ENCODE measurements around the gene ZNF214. TPM values are rescaled to one million over a fixed set of nuclear protein-coding genes. Genes with fewer than 3 reads are reported as not detected.
"Not testable (repeated sequence)": the region's sequence is repeated elsewhere in the genome, so short reads cannot be mapped to it uniquely, and the experiment has no call there.

Gene ZNF214
- total RNA-seq, 1 donor from 2014 or later = not detected

DNA sequence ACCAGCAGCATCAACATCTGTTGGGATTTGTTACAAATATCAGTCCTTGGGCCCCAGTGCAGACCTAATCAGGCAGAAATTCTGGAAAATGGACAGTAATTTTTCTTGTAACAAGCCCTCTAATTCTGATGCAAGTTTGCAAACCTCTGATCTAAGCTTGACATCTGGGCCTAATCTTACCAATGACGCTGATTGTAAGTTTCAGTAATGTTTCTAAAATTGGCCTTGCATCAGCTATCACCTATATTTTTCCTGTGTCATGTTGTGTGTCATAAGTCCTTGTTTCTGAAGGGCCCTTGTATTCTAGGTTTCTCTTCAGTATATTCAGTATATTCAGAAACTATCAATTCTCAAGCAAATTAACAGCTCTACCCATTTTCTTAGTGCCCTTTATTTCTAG is 57.5 kb downstream of the ZNF214 start:
- Mint-ChIP-seq H3K4me3 (ENCODE audit: low read depth) (no peak overlapping the region), H3K4me1 (ENCODE audit: low read depth) (no peaks in the 10 kb centered on the region), H3K9me3 (no peaks in the 10 kb centered on the region), H3K27me3 (ENCODE audit: low read depth) (no peaks in the 10 kb centered on the region), H3K27ac (no peak overlapping the region), H3K36me3 (ENCODE audit: low read depth) (peaks cover 3% of the 10 kb centered on the region)
- intact Hi-C loops (cut with micrococcal nuclease) = no loop called here
- no peak for DNase-seq (ENCODE audit: low spot score)

GRCh38 chr11:6962141-6962540 is 58.0 kb downstream of the ZNF214 start:
- Mint-ChIP-seq H3K9me3 (no peaks in the 10 kb centered on the region), H3K27me3 (ENCODE audit: low read depth) (no peaks in the 10 kb centered on the region), H3K4me3 (ENCODE audit: low read depth) (no peak overlapping the region), H3K36me3 (ENCODE audit: low read depth) (peaks cover 4% of the 10 kb centered on the region), H3K4me1 (ENCODE audit: low read depth) (no peaks in the 10 kb centered on the region), H3K27ac (no peak overlapping the region)
- DNase-seq (ENCODE audit: low spot score) = no peak
- intact Hi-C loops (cut with micrococcal nuclease) = no loop called here

GRCh38 chr11:6954248-6954647 is 65.9 kb downstream of the ZNF214 start:
- H3K4me3 Mint-ChIP-seq (ENCODE audit: low read depth); intact Hi-C loops (cut with micrococcal nuclease); H3K4me1 Mint-ChIP-seq (ENCODE audit: low read depth): not testable (repeated sequence)

More at GRCh38 chr11:6954248-6954647, 65.9 kb downstream of the ZNF214 start:
- not testable (repeated sequence) for H3K27ac Mint-ChIP-seq; H3K9me3 Mint-ChIP-seq; H3K27me3 Mint-ChIP-seq (ENCODE audit: low read depth); DNase-seq (ENCODE audit: low spot score)
- peaks cover 16% of the 10 kb centered on the region for H3K36me3 Mint-ChIP-seq (ENCODE audit: low read depth)

Other genes starting within 250 kb of the ZNF214 start
- gene OR2AG2, start 248.4 kb downstream of the ZNF214 start, total RNA-seq = 0.34 and 0.60 TPM in 2 replicates
- not detected in 2 replicates for gene OR2AG1, start 237.3 kb downstream of the ZNF214 start, total RNA-seq
- gene OR6A2, start 220.7 kb downstream of the ZNF214 start, total RNA-seq = 0.32 and 0.53 TPM in 2 replicates
- gene OR10A5, start 174.7 kb downstream of the ZNF214 start, total RNA-seq = not detected in 2 replicates
- 0.02 TPM in 1 of 2 replicates, not detected in the other for gene OR10A2, start 157.3 kb downstream of the ZNF214 start, total RNA-seq
- not detected in 2 replicates for gene OR10A4, start 143.7 kb downstream of the ZNF214 start, total RNA-seq
- 0.94 and 1.4 TPM in 2 replicates for gene OR2D2, start 127.8 kb downstream of the ZNF214 start, total RNA-seq
- not detected in 2 replicates for gene OR2D3, start 99.3 kb downstream of the ZNF214 start, total RNA-seq
- gene ZNF215, start 93.9 kb downstream of the ZNF214 start, total RNA-seq = 5.1 and 6.7 TPM in 2 replicates
- gene NLRP14, start 133 bp upstream of the ZNF214 start, total RNA-seq = 0.28 and 0.39 TPM in 2 replicates
- 0.09 TPM in 1 of 2 replicates, not detected in the other for gene RBMXL2, start 68.7 kb upstream of the ZNF214 start, total RNA-seq
- not detected in 2 replicates for gene SYT9, start 231.6 kb upstream of the ZNF214 start, total RNA-seq

Data from activated T-helper 2 cell treated with anti-CD3 and anti-CD28 coated beads, Interferon-gamma antibody, Interleukin-2, Interleukin-4, amounts not matched to agents 10 μg/mL and 5 μg/mL and 100 μg/mL, durations not matched to agents 14 hours and 24 hours and 36 hours (primary cell).